NCI-H1417 (cell line): Measurements from ENCODE around the gene ZNF37A.
"Not testable (repeated sequence)": the region's sequence is repeated elsewhere in the genome, so short reads cannot be mapped to it uniquely, and the experiment has no call there.

ENCODE experiments used
- DNase-seq, 3 experiments: peaks; one replicate each; lab custom pipeline; 2025; lab: John Stamatoyannopoulos, UW

Gene ZNF37A

DNA sequence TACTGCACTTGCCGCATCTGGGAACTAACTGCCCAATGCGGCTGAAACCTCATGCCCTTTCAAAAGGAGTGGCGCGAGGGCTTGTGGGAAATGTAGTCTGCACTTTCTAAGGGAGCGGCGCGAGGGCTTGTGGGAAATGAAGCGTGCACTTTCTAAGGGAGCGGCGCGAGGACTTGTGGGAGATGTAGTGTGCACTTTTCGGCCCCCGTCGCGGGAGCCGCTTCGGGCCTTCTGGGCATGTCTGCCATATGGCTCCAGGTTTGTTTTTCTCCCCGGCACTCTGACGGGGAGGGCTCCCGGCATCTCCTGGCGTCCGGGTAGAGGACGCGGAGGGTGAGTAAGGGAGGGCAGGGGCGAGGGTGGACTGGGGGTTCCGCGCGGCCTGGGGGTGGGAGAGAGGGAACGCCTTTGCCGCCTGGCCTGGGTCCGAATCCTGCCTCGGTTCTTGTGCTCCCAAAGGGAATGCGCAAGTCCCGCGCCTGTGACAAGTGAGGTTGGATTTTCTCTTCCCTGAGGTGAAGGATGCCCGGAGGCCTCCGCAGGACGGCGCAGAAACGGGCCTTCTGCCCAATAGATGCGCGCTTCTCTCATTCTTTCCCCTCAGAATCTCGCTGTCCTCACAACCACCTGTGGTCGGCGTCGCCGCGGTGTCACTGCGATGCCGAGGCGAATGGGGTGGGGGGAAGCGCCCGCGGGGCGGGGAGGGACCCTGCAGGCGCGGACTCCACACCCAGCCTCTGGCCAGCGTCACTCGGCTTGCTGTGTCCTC is at the start of gene ZNF37A:
Gene ZNF37A, plus strand, starts transcription at position 180 of the 769 bp plus-strand sequence. CDS start 2,281 bp downstream, outside the sequence.
- DNase-seq = peak; percentile 89 to 95 (median 90)

DNA sequence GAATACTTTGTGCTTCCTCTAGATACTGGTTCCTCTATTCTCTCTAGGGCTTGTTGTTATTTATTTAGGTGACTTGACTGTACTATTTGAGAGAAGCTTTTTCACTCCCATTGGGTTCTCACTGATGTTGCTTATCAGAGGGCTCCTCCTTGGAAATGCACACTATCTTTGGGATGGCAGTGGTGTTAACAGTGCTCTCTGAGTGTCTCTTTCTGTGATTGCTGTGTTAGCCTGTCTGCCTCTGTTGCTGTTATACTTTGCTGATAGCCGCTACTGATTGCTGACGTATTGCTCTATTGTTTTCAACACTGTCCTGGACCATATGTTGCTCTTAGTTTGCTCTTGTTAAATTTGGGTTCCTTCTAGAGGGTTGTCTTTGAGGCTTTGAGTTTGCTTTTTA is 49.0 kb upstream of the ZNF37A start:
- DNase-seq = no peak

DNA sequence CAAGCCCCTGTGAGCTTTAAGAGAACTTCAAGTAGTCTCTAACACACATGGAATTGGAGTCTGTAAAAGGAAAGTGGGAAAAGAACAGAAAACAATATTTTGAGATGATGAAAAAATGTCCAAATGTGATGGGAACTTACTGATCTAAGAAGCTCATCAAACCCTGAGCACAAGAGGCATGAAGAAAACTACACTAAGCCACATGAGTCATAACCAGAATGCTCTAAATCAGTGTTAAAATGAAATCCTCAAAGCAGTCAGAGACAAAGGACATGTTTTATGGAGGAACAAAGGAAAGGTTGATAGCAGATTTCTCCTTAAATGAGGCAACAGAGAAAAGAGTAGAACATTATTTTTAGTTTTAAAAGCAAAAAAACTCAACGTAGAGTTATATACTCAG is 46.5 kb upstream of the ZNF37A start:
- DNase-seq = no peak

DNA sequence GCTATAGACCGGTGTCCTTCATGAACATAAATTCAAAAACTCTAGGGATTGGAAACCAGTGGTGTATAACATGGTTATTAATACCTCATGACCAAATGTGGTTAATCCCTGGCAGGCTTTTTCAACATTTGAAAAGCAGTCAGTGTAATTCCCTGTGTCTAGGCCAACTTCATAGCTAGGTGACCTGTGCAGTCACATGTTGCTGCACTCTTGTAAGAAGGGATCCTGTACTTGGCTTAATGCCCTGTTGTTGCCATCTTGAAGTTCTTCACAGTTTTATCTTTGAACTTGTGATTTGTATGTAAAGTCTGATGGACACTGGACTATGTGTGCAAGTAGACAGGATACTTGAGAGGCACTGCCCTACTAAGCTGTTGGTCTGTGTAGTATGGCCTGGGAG is 43.9 kb upstream of the ZNF37A start:
- DNase-seq = no peak

- no peak for DNase-seq
Measured at GRCh38 chr10:38054361-38054797, 39.8 kb upstream of the ZNF37A start.

DNA sequence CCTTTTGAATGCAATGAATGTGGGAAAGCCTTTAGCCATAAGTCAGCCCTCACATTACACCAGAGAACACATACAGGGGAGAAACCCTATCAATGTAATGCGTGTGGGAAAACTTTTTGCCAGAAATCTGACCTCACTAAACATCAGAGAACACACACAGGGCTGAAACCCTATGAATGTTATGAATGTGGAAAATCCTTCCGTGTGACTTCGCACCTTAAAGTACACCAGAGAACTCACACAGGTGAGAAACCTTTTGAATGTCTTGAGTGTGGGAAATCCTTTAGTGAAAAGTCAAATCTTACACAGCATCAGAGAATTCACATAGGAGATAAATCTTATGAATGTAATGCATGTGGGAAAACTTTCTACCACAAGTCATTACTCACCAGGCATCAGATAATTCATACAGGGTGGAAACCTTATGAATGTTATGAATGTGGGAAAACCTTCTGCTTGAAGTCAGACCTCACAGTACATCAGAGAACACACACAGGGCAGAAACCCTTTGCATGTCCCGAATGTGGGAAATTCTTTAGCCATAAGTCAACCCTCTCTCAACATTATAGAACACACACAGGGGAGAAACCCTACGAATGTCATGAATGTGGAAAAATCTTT is 38.8 kb upstream of the ZNF37A start:
- not testable (repeated sequence) for DNase-seq

DNA sequence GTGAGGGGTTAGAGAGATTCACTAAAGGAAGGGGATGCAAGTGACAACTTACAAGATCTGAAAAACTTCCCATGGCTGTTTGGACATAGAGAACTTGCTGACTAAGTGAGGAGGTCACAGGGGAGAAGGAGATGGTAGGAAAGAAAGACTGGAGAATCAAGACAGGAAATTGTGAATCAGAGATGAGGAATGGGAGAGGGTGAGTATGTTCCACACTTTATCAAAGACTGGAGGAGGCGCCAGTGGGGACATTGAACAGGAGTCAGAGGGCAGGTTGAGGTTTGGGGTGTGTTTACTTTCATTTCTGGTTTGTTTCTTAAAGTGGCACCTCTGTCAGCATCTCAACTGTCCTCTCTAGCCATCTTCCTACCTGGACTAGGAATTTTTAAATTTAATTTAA is 24.5 kb upstream of the ZNF37A start:
- DNase-seq = not testable (repeated sequence)

GRCh38 chr10:38070501-38070900 is 23.6 kb upstream of the ZNF37A start:
- no peak for DNase-seq

DNA sequence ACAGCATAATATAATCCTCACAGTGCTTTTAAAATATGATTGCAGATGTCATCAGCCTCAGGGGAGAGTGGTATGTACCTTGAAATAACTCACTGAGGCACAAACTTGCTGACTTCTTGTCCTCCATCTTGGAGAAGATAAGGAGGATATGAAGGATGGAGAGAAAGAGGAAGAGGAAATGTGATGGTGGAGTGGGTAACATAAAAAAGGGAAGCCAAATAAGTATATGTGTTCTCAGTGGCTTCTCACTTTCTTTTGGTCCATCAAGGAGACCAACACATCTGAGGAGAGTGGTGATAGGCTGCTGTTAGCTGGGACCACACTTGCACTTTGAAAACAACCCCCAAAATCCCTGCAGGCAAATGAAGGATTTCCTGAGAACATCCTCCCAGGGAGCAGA is 21.6 kb upstream of the ZNF37A start:
- DNase-seq = no peak

DNA sequence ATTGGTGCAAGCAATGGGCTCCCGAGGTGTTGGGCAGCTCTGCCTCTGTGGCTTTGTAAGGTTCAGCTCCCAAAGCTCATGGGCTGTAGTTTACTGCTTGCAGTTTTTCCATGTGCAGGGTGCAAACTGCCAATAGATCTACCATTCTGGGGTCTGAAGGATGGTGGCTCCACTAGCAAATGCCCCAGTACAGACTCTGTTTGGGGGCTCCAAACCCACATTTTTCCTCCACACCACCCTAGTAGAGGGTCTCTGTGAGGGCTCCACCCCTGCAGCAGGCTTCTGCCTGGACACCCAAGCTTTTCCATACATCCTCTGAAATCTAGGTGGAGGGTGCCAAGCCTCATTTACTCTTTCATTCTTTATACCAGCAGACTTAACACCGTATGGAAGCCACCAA is 17.4 kb upstream of the ZNF37A start:
- DNase-seq = no peak

DNA sequence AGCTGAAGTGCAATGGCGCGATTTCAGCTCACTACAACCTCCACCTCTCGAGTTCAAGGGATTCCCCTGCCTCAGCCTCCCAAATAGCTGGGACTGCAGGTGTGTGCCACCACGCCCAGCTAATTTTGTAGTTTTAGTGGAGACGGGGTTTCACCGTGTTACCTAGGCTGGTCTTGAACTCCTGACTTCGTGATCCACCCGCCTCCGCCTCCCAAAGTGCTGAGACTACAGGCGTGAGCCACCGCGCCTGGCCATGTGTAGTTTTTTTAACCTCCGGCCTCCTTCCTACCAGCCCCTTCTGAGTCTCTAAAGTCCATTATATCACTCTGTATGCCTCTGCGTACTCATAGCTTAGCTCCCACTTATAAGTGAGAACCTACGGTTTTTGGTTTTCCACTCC is 819 bp upstream of the ZNF37A start:
- DNase-seq = not testable (repeated sequence)

DNA sequence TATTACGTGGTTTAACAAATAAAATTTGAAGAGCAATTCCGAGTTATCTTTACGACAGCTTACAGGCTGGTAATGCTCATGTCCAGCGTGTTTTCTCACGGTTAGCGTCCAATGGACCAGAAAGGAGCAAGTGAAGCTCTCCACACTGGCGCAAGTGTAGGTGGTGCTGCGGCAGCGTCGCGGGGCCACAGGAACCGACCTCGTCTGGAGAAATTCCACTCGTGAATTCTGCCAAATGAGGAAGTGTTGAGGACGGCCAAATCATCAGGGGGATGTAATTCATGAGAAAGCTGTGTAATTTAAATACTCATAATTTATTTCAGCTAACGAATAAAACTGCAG is 350 bp upstream of the ZNF37A start:
- DNase-seq = no peak

DNA sequence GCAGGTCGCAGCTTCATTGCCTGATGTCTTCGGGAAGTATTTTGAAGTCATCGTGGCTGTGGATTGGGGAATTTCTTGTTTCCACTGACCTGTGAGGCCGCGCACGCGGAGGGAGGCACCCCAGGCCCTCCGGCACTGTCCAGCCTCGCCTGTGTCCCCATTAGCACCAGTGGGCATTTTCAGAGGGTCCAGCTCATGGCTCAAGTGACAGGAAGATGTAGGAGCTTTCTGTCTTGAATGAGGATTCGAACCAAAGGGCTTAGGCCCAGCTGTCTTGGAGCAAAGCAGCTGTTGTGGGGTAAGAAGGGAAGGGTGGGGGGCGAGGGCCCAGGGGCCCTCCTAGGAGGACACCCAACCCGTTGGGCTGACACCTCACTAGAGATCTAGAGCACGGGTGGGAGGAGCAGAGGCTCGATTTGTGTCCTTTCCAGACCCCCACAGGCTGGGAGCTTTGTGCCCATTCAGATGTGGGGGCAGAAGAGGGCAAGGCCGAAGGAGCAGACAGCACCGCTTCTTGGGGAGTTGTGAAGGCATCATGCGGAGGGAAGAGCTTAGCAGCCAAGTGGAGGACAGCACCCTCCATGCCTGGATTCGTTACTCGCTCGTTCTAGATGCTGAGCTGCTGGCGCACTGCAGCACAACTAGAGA is 914 bp downstream of the ZNF37A start:
- DNase-seq = no peak

DNA sequence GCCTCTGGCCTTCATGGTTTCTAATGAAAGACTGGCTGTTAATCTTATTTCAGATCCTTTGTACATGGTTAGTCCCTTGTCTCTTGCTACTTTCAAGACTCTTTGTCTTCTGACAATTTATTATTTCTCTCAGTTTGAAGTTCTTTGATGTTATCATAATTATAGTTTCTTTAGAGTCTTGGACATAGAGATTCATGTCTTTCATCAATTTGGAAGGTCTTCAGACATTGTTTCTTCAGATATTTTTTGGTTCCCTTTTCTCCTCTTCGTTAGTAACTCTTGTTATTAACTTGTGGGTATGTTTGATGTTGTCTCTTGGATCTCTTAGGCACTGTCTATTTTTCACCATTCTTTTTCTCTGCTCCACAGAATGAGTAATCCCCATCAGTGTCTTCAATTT is 8.7 kb downstream of the ZNF37A start:
- no peak for DNase-seq

DNA sequence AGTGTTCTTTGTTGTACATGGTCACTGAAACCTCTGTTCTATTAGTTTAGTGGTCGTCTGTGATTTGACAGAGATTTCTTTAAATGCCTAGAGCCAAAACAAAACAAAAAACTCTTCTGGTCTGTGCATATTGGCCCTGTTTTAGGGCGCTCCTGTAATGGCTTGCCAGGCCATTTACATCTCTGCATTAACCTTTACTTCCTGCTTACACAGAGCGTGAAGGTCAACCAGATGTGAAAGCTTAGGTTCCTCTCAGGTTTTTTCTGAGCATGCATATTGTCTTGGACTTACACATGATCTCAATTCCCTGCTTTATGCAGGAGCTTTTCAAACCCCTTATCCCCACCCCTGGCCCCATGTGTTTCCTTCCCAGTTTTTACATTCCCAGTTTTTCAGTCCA is 9.6 kb downstream of the ZNF37A start:
- DNase-seq = no peak

DNA sequence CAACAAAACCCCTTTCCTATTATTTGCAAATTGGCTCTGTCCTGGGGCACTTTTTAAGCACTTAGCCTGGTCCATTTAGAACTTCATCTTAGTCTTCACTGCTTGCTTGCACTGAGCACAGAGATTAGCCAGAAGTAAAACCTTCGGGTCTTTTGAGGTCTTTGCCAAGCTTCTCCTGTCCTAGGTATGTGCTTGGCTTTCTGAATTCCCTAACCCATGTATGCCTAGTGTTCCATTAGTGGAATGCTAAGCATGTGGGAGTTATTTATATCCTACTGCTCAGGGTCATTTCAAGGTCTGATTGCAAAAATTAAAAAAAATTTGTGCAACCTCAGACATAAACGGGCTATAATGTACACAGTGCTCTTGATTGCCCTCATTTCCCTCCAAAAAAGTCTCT is 18.0 kb downstream of the ZNF37A start:
- no peak for DNase-seq

- peak in 1 of 3 experiments; percentile 1 for DNase-seq
Measured at GRCh38 chr10:38118072-38118807, 24.1 kb downstream of the ZNF37A start.

- no peak for DNase-seq
Measured at GRCh38 chr10:38119038-38119437, 24.9 kb downstream of the ZNF37A start.

DNA sequence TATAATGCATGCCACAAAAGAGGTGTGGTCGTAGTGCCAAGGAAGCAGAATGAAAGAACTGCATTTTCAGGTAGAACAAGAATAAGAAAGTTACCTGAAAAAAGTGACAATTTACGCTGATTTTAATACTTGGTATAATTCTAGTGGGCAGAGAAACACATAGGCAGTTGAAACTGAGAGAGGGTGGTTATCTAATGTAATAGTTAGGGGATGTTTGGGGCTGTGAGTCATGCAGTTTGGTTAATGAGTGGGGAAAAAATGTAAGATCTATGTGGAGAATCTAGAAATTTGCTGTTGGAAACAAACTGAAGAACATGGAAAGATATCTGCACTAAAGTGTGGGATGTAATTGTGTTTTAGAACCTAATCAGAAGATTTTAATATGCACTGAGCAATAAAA is 33.7 kb downstream of the ZNF37A start:
- no peak for DNase-seq

- DNase-seq = no peak
Measured at GRCh38 chr10:38143587-38143986, 49.5 kb downstream of the ZNF37A start.

- no peak for DNase-seq
Measured at GRCh38 chr10:38146579-38147333, 52.6 kb downstream of the ZNF37A start.

- no peak for DNase-seq
Measured at GRCh38 chr10:38147686-38148085, 53.5 kb downstream of the ZNF37A start.
